ENCODE results near the gene PLA2G12A.
"Not testable (repeated sequence)": the region's sequence is repeated elsewhere in the genome, so short reads cannot be mapped to it uniquely, and the experiment has no call there.

PLA2G12A gene

DNA sequence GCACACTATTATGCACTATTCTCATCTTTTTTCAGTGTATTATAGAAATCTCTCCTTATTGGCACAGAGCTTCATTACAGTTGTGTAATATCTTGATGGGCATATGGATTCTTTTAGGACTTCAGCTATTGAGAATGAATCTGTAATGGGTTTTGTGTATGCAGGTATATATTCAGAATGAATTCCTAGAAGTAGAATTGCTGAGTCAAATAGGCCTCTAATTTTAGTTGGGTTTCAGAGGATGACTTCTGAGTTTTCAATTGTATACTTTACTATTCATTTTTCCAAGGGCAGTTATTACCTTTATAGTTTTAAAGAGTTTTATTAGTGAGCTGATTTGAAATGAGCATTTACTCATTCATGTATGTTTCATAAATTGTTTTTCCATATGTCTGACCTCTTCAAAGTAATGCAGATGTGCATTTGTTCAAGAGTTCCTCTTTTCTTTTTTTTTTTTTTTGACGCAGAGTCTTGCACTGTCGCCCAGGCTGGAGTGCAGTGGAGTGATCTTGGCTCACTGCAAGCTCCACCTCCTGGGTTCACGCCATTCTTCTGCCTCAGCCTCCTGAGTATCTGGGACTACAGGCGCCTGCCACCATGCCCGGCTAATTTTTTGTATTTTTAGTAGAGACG is 46.1 kb downstream of the PLA2G12A start:
- Histone ChIP-seq H3K9ac (no peak overlapping the region), H3K27me3 (ENCODE audit: control insufficient read depth, insufficient read depth, low read length) (no peaks in the 10 kb centered on the region), H3K36me3 (ENCODE audit: control insufficient read depth, insufficient read depth, low read length) (no peaks in the 10 kb centered on the region), H3K4me2 (ENCODE audit: low read length) (no peak overlapping the region), H3K4me1 (no peaks in the 10 kb centered on the region), H2AFZ (no peak overlapping the region), H3K27ac (no peak overlapping the region), H3K4me3 (ENCODE audit: low read depth, low read length) (no peak overlapping the region), H3K79me2 (no peaks in the 10 kb centered on the region), H3K9me3 (ENCODE audit: control insufficient read depth, low read length) (no peaks in the 10 kb centered on the region)
- TF ChIP-seq CTCF (IDR thresholded peaks at IDR 0.05): no peak

DNA sequence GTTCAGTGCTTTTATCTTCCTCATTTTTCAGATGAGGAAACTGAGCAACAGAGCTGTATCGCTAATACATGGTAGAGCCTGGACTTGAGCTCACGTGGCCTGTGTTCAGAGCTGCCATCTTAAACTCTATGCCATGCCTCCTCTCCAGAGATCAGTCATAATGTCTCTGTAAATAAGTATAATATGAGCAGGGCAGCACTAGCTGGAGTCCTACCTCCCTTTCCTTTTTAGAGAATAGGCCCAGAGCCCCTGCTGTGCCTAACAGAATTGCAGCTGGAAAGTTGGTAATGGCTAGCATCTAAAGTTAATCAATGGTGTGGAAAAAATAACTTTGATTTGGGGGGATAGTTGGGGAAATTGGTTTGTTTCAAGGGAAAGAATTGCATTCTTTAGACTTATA is 47.0 kb downstream of the PLA2G12A start:
- Histone ChIP-seq H3K36me3 (ENCODE audit: control insufficient read depth, insufficient read depth, low read length) (no peaks in the 10 kb centered on the region), H3K4me2 (ENCODE audit: low read length) (no peak overlapping the region), H3K9me3 (ENCODE audit: control insufficient read depth, low read length) (no peaks in the 10 kb centered on the region), H3K9ac (no peak overlapping the region), H3K4me1 (no peaks in the 10 kb centered on the region), H3K4me3 (ENCODE audit: low read depth, low read length) (no peak overlapping the region), H3K27me3 (ENCODE audit: control insufficient read depth, insufficient read depth, low read length) (no peaks in the 10 kb centered on the region), H3K79me2 (no peaks in the 10 kb centered on the region), H3K27ac (no peak overlapping the region), H2AFZ (no peak overlapping the region)
- TF ChIP-seq CTCF (IDR thresholded peaks at IDR 0.05): no peak

DNA sequence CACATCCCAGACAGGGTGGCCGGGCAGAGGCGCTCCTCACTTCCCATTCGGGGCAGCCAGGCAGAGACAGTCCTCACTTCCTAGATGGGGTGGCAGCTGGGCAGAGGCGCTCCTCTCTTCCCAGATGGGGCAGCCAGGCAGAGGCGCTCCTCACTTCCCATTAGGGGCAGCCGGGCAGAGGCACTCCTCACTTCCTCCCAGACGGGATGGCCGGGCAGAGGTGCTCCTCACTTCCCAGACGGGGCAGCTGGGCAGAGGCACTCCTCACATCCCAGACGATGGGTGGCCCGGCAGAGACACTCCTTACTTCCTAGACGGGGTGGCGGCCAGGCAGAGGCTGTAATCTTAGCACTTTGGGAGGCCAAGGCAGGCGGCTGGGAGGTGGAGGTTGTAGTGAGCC is 50.9 kb downstream of the PLA2G12A start:
- H3K27me3 ChIP-seq (ENCODE audit: control insufficient read depth, insufficient read depth, low read length); H3K79me2 ChIP-seq; H2AFZ ChIP-seq; H3K4me1 ChIP-seq; H3K9ac ChIP-seq; H3K4me2 ChIP-seq (ENCODE audit: low read length); H3K36me3 ChIP-seq (ENCODE audit: control insufficient read depth, insufficient read depth, low read length); H3K9me3 ChIP-seq (ENCODE audit: control insufficient read depth, low read length); H3K4me3 ChIP-seq (ENCODE audit: low read depth, low read length); H3K27ac ChIP-seq: not testable (repeated sequence)

- H3K27me3 ChIP-seq (ENCODE audit: control insufficient read depth, insufficient read depth, low read length); H3K4me2 ChIP-seq (ENCODE audit: low read length); H3K36me3 ChIP-seq (ENCODE audit: control insufficient read depth, insufficient read depth, low read length); H3K27ac ChIP-seq; H3K9me3 ChIP-seq (ENCODE audit: control insufficient read depth, low read length); H3K4me1 ChIP-seq; H3K79me2 ChIP-seq; H3K4me3 ChIP-seq (ENCODE audit: low read depth, low read length); H2AFZ ChIP-seq; H3K9ac ChIP-seq: not testable (repeated sequence)
Observed at GRCh38 chr4:109678472-109678871, 51.4 kb downstream of the PLA2G12A start.

- Histone ChIP-seq H3K27me3 (ENCODE audit: control insufficient read depth, insufficient read depth, low read length) (no peaks in the 10 kb centered on the region), H3K9me3 (ENCODE audit: control insufficient read depth, low read length) (no peaks in the 10 kb centered on the region), H3K79me2 (no peaks in the 10 kb centered on the region), H3K4me3 (ENCODE audit: low read depth, low read length) (no peak overlapping the region), H3K4me2 (ENCODE audit: low read length) (no peak overlapping the region), H2AFZ (no peak overlapping the region), H3K9ac (no peak overlapping the region), H3K27ac (no peak overlapping the region), H3K4me1 (no peaks in the 10 kb centered on the region), H3K36me3 (ENCODE audit: control insufficient read depth, insufficient read depth, low read length) (no peaks in the 10 kb centered on the region)
- TF ChIP-seq CTCF (IDR thresholded peaks at IDR 0.05): no peak
Observed at GRCh38 chr4:109676886-109677285, 53.0 kb downstream of the PLA2G12A start.

DNA sequence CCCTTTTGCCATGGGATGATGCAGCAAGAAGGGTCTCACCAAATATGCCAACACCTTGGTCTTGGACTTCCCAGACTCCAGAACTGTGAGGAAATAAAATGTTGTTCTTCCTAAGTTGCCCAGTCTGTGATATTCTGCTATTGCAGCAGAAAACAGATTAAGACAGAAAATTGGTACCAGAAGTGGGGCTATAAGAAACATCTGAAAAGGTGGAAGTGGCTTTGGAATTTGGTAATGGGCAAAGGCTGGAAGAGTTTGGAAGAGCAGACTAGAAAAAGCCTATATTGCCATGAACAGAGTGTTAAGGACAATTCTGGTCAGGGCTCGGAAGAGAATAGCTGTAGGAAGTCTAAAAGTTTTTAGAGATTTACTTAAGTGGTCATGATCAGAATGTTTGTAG is 54.0 kb downstream of the PLA2G12A start:
- no peak overlapping the region for H3K9ac ChIP-seq
- no peak overlapping the region for H3K4me3 ChIP-seq (ENCODE audit: low read depth, low read length)
- no peak overlapping the region for H2AFZ ChIP-seq
- H3K36me3 ChIP-seq (ENCODE audit: control insufficient read depth, insufficient read depth, low read length): no peaks in the 10 kb centered on the region
- H3K4me2 ChIP-seq (ENCODE audit: low read length): no peak overlapping the region
- H3K79me2 ChIP-seq: no peaks in the 10 kb centered on the region
- H3K4me1 ChIP-seq: no peaks in the 10 kb centered on the region
- no peaks in the 10 kb centered on the region for H3K27me3 ChIP-seq (ENCODE audit: control insufficient read depth, insufficient read depth, low read length)
- no peak for TF ChIP-seq CTCF (IDR thresholded peaks at IDR 0.05)
- H3K9me3 ChIP-seq (ENCODE audit: control insufficient read depth, low read length): no peaks in the 10 kb centered on the region
- no peak overlapping the region for H3K27ac ChIP-seq

All from parathyroid adenoma (tissue), 2 donors.